Measurements from ENCODE around the gene TOB1.

Gene TOB1

DNA sequence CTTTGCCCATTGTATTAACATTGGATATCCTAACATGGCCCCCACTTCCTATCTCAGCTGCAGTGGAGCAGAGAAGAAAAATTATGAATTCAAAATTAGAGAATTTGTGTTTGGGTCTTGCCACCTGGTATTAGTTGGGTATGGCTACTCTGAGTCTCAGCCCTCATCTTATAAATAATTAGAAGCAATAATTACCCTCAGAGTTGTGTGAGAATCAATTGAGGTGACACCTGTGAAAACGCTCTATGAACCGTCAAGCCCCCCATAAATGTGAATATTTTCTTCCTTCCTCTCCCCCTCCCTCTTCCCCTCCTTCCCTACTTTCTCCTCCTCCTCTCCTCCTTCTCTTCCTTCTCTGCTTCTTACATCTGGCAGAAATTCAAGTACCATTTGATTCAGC lies 8.9 kb upstream of the TOB1 start:
- no peak for DNase-seq (ENCODE audit: low read depth)
- no peak overlapping the region for H3K4me3 ChIP-seq (ENCODE audit: low read length)
- TF ChIP-seq, protein P1, sequence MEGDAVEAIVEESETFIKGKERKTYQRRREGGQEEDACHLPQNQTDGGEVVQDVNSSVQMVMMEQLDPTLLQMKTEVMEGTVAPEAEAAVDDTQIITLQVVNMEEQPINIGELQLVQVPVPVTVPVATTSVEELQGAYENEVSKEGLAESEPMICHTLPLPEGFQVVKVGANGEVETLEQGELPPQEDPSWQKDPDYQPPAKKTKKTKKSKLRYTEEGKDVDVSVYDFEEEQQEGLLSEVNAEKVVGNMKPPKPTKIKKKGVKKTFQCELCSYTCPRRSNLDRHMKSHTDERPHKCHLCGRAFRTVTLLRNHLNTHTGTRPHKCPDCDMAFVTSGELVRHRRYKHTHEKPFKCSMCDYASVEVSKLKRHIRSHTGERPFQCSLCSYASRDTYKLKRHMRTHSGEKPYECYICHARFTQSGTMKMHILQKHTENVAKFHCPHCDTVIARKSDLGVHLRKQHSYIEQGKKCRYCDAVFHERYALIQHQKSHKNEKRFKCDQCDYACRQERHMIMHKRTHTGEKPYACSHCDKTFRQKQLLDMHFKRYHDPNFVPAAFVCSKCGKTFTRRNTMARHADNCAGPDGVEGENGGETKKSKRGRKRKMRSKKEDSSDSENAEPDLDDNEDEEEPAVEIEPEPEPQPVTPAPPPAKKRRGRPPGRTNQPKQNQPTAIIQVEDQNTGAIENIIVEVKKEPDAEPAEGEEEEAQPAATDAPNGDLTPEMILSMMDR (IDR thresholded peaks at IDR 0.05; ENCODE audit: insufficient read depth, low read depth, low read length, missing control alignments): no peak

DNA sequence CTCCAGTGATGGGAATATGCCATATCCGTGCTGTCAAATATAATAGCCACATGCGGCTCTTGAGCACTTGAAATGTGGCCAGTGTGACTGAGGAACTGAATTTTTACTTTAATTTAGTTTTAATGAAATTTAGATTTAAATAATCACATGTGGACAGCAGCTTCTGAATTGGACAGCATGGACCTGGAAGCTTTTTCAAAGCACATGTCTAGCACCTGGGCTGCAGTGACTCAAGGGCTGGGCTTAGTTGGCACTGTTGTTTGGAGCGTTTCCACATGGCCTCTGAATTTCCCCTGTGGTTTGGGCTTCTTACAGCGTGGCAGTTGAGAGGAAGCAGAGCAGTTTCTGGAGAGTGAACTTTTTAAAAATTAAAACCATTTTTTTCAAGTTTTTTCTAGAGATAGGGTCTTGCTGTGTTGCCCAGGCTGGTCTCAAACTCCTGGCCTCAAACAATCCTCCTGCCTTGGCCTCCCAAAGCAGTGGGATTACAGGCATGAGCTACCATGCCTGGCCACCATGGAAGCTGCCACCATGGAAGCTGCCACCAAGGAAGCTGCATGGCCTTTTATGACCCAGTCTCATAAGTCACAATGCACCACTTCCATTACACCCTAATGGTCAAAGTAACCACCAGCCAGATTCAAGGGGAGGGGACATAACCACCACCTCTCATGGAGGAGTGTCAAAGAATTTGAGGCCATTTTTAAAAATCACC lies 6.7 kb upstream of the TOB1 start:
- no peak overlapping the region for H3K4me3 ChIP-seq (ENCODE audit: low read length)
- peak; percentile 48 for DNase-seq (ENCODE audit: low read depth)
- TF ChIP-seq, protein P1 (IDR thresholded peaks at IDR 0.05; ENCODE audit: insufficient read depth, low read depth, low read length, missing control alignments): no peak

DNA sequence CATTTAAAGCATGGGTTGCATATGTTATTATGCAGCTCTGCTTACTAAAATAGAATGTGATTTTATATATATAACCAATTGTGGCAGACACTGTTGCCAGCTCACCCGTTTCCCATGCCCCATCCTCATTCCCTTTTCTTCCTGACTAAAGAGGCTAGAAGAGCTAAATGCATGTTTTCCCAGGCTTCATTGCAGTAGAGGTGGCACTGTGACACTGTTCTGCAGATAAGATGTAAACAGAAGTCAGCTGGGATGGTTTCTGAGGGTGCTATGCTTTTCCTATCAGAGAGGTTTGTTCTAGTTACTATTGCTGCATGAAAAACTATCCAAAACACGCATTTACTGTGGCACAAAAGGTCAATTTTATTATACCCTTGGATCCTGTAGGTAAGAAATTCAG lies 5.7 kb upstream of the TOB1 start:
- H3K4me3 ChIP-seq (ENCODE audit: low read length): no peak overlapping the region
- no peak for DNase-seq (ENCODE audit: low read depth)
- TF ChIP-seq, protein P1 (IDR thresholded peaks at IDR 0.05; ENCODE audit: insufficient read depth, low read depth, low read length, missing control alignments): no peak

DNA sequence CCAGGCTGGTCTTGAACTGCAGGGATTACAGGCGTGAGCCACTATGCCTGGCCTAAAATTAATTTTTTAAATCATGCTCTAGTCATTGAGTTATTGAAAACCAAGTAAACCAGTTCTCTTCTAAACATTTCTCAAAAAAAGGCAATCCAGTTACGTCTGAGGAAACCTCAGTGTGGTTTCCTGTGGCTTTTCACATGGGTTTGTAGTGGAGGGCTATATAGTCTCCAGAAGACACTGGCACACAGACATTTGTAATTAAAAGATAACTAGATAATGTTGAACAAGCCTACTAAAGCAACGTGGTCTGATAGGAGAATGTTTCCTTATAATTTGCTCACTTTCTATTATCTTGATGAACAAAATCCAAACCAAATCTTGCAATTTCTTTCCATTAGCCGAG lies 5.2 kb upstream of the TOB1 start:
- H3K4me3 ChIP-seq (ENCODE audit: low read length): no peak overlapping the region
- DNase-seq (ENCODE audit: low read depth): no peak
- TF ChIP-seq, protein P1 (IDR thresholded peaks at IDR 0.05; ENCODE audit: insufficient read depth, low read depth, low read length, missing control alignments): no peak

DNA sequence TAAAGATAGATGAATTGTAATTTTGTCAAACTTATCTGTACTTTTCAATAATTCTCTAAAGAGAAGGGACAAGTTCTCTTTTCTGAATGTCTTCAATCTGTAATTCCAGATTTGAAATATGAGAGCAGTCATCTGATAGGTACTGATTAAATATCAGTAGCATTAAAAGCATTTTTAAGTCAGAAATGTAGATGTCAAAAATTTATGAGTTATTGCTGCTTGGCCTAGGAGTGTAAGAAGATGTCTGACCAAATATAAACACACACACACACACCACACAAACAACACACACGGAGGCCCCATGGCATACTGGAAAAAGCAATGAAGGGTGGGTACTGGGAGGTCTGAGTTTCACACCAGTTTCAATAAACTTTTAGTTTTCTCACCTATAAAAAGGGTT lies 2.4 kb upstream of the TOB1 start:
- TF ChIP-seq, protein P1 (IDR thresholded peaks at IDR 0.05; ENCODE audit: insufficient read depth, low read depth, low read length, missing control alignments): no peak
- peak overlapping the region; percentile 74 for H3K4me3 ChIP-seq (ENCODE audit: low read length)
- no peak for DNase-seq (ENCODE audit: low read depth)

DNA sequence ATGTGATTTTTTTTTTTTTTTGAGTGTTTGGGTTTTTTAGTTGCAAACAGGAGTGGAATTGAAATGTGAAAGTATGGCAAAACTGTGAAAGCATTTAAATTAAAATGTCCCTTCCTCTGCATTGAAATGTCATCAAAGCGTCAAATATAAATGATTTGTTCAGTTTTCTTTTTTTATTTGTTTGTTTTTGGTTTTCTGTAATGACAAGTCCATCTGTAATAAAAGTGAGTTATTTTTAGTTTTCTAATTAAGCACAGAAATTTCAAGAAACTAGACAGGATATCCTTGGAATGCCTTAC lies 1.9 kb upstream of the TOB1 start:
- TF ChIP-seq, protein P1 (IDR thresholded peaks at IDR 0.05; ENCODE audit: insufficient read depth, low read depth, low read length, missing control alignments): no peak
- DNase-seq (ENCODE audit: low read depth): no peak
- peak overlapping the region; percentile 74 for H3K4me3 ChIP-seq (ENCODE audit: low read length)

All from epithelial cell of esophagus (primary cell).